Measurements from ENCODE around the gene ARHGEF7.

The ARHGEF7 gene

DNA sequence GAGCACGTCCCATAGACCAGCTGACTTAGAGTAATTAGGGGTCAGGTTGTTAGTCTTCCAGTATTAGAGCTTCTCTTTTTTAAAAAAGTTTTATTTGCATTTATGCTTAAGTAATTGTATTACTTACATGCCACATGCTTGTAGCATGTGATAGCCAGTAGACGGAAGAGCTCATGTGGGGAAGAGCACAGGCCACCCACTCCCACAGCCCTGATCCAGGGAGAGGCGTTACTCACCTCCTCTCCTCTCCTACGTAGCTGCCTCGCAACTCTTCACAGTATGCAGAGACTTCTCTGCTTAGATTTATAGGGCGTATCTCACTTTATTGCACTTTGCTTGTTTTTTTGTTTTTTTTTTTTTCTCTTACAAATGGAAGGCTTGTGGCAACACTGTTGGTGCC, 110.1 kb downstream of the ARHGEF7 start:
- DNase-seq (ENCODE audit: low read depth, low spot score): no peak

DNA sequence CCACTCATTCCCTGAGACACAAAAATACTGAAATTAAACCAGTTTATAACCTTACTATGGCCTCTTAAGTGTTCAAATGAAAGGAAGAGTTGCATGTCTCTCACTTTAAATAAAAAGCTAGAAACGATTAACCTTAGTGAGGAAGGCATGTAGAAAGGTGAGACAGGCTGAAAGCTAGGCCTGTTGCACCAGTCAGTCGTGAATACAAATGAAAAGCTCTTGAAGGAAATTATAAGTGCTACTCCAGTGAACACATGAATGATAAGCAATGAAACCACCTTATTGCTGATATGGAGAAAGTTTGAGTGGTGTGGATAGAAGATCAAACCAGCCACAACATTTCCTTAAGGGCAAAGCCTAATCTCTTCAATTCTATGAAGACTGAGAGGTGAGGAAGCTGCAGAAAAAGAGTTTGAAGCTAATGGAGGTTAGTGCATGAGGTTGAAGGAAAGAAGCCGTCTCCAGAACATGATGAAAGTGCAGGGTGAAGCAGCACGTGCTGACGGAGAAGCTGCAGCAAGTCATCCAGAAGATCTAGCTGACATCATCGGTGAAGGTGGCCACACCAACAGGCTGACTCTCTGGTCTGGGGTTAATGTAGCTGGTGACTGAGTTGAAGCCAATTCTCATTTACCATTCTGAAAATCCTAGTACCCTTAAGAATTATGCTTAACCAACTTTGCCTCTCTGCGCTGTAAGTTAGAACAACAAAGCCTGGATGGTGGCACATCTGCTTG, 110.9 kb downstream of the ARHGEF7 start:
- no peak for DNase-seq (ENCODE audit: low read depth, low spot score)

DNA sequence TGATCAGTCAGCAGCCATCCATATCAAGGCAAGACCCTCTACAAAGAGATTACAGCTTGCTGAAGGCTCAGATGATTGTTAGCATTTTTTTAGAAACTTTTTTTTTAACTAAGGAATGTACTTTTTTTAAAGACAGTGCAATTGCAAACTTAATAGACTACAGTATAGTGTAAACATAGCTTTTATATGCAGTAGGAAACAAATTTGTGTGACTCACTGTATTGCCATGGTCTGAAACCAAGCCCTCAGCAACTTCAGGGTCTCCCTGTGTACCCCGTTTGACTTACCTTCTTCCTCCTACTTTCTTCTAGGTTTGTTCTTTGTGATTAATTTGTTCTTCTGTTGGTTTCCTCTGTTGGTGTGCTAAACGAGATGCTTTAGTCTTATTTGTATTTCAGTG, 112.3 kb downstream of the ARHGEF7 start:
- no peak for DNase-seq (ENCODE audit: low read depth, low spot score)

DNA sequence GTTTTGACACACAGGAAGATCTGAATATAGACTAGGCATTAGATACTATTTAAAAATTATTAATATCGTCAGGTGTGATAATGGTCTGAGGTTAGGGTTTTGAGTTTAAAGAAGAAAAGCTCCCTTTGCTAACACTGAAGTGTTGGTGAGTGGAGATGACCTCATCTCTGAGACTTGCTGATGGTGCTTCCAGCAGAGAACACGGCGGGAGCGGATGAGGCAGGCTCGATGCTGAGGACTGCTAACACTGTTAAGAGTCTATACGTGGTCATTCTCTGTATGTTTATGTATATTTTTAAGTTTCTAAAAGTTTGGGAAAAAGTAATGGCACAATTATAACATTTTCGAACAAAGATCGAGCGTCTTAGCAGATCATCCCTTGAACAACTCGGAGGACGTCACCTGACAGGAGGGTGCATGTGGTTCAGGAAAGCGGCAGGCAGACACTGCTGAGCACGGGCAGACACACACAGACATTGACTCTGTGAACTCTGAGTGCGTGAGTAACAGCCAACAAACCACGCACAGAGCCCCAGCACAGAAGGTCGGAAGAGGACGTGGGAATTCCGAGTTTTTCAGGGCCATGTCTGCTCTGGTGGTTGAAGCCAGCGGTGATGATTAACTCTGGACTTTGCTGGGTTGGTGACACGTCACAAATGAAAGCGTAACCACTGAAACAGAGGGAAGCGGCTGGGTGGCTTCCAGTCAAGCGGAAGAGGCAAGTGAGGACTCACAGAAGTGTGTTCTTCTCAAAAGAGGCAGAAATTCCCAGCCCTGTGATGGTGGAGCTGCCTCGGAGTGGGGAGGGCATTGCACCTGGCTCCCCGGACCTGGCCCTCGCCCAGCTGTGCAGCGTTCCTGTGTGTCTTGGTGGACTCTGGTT, 113.4 kb downstream of the ARHGEF7 start:
- no peak for DNase-seq (ENCODE audit: low read depth, low spot score)

DNA sequence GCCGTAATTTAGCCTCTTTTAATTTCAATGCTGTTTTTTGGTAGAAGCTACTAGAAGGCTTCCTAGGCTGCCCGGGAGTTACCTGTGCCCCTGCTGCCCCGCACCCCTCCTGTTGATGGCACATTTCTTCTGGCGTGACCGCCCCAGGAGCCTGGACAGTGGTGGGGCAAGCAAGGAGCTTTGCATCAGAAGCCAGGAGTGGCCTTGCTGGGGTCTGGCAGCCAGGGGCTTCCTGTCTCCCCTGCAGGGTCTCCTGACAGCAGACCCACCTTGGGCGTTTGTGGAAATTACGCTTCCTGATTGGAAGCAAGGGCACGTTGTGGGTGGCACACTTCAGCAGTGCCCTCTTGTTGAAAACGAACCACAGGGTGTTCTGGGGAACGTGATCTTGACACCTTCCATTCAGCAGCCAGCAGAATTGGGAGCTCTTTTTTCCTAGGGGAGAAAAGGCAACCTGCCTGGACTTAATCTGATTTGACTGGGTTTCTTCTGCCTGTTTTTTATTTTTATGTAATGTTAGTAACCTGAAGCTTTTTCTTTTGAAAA, 115.3 kb downstream of the ARHGEF7 start:
- no peak for DNase-seq (ENCODE audit: low read depth, low spot score)

DNA sequence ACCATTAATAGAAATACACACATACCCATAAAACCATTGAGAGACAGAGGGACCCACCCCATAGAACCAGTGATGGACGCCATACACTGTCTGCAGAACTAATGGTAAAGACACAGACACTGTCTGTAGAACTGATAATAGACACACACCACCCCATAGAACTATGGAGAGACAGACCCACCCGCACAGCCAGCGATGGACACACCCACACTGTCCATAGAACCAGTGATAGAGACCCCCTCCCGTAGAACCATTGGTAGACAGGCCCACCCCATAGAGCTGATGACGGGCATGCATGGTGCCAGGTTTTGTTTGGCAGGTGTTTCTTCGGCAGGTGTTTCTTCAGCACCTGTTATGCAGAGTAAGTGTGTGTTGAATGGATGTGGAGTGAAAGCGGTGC, 117.1 kb downstream of the ARHGEF7 start:
- DNase-seq (ENCODE audit: low read depth, low spot score): no peak

DNA sequence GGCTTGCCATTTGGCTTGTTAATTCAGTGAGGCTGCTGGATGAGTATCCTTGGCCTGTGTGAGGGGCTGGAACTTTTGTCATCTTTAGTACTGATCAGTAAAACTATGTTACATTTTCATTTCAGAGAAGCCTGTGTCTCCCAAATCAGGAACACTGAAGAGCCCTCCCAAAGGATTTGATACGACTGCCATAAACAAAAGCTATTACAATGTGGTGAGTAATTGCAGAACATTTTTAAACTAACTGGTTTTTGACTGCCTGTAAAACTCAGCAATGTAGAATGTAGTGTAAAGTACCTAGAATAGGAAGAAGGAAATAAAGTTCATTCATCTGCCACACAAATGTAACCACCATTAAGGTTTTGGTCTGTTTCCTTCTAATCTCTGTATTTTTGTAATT, 118.0 kb downstream of the ARHGEF7 start:
- no peak for DNase-seq (ENCODE audit: low read depth, low spot score)

DNA sequence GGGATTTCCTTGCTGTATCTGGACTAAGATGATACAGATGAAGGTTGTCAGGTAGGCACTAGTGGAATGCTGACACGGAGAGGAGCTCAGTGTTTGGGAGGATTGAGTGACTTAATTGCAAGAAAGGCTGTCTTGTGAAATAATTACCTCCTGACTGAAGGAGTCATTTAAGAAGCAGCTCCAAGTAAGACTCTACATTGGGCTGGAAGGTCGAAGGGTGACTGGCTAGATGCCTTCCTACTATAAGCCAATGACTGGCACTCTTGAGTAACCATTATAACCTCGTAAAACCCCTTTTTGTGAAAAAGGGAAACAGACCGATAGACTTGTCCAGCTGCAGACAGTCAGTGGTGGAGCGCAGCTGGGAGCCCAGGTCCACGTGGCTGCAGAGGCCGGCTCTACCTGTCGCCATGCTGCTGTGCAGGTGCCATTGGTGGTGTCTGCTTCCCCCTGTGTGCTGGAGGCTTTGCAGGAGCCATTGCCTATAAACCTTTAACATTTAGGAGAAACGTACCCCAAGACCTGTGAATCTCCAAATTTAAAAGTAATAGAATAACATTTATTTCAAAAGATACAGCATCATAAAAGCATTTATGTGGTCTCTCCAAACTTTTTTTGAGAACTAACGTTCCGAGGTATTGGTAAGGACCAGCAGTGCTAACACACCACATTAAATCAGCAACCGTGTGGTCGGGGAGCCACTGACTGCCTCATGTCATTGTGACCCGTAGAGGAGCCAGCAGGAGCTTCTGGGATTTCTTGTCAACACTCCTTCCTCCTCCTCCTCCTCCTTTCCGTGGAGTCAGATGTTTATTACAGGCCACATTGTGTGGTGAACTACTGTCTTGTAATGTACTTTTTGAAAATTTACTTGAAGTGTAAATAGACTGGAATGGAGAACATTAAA, 124.9 kb downstream of the ARHGEF7 start:
- DNase-seq (ENCODE audit: low read depth, low spot score): no peak

DNA sequence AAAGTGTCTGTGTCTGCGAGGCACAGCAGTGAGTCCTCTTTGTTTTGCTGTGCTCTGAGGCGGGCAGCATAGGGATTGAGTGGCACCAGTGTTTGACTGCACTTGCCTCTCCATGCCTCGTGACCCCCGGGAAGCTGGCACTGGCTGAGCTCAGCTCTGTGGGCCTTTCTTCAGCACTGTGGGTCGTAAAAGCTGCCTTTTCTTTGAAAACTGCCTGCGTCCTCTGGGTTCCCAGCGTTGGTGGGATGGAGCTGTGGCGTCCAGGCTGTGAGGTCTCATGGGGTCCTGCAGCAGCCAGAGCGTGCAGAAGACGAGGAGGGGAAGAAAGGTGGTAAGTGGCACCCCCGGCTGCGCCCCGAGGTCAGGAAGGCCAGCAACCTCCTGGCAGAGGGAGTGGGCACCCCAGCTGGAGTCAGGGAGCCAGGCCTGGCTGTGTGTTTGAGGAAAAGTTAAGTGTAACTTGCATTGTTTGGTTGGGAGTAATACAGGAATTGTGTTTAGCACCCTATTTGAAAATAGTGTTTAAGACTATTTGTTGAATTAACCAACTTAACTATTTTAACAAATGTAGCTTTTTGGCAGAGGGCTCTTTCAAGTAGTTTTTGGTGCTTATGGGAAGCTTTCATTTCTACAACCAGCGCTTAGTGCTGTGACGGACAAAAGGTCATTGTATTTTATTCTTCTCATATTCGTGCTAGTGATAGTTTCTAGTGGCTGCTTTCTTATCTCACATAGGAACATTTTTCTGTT, 126.1 kb downstream of the ARHGEF7 start:
- DNase-seq (ENCODE audit: low read depth, low spot score): no peak

DNA sequence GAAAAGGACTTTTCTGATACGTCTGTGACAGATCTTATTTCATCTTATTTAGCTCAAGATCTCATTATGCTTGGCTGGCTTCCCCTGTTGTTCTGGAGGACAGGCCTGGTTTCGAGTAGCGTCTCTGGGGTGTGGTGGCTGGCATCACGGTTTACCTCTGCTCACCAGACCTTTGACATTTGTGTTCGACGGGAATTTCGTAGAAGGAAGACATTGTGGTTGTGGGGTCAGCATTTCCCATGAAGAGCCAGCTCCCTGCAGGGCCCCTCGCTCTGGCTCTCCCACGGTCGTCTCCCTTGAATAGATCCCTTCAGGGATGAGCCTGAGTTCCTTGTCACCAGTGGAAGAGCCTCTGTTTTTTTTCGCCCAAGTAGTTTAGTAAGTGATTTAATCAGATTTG, 126.8 kb downstream of the ARHGEF7 start:
- DNase-seq (ENCODE audit: low read depth, low spot score): no peak

DNA sequence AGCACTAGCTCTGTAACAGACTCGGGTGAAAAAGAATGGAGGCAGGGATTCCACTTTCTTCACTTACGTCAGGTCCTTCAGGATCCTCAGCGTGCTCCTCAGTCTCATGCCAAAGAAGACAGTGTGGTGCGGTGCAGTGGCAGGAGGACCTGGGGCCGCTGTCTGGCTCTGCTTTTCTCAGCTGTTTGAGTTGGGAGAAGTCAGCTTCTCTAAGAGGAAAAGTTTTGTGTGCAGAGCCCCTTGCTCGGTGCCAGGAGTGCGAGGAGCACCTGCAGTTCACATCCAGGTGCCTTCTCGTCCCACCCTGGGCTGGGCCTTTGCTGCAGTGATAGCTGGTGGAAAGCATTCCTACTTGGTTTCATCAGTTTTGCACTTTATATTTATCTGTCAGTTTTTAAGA, 127.5 kb downstream of the ARHGEF7 start:
- DNase-seq (ENCODE audit: low read depth, low spot score): no peak

DNA sequence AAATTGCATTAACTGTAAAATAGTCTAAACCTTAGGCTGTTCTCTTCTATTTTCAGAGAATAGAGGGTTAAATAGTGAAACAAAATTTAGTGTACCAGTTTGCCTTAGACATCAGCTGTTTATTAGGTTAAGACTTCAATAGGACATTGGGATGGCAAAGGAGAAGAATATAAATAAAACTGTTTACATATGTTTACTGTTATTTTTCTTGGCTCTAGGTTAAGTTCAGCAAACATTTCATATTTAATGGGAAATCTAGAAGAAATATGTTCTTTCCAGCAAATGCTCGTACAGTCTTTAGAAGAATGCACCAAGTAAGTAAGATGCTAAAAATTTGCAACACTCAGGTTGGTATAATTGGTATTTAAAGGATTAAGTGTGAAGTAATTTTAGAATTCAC, 128.9 kb downstream of the ARHGEF7 start:
- no peak for DNase-seq (ENCODE audit: low read depth, low spot score)

DNA sequence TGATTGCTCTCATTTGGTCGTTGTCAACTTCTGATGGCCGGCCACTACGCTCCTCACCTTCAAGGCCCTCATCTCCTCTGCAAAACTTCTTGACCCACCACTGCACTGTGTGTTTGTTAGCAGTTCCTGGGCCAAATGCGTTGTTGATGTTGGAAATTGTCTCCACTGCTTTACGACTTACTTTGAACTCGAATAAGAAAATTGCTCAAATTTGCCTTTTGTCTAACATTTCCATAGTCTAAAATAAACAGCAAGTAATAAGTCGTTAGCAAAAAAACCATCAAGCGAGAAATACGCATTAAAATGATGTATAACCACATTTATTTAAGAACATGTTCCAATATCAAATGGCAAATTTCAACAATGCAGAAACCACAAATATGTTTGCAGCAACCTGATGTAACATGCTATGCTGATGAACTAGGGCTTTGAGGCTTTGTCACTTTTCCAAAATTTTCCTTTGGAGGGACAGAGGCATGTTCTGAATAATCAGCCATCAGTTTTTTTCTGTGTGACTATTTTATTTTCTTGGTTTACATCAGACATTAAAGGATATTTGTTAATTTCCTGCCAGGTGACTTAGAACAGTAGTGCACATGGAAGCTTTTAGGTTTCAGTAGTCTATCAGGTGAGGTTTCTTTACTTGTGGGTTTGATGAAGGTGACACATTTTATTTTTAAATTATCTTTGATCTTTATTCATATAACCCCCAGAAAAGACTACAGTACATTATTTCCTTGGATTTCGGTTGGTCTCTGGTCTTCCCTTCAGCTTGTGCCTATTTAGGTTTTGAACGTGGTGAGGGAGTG, 130.7 kb downstream of the ARHGEF7 start:
- DNase-seq (ENCODE audit: low read depth, low spot score): no peak

DNA sequence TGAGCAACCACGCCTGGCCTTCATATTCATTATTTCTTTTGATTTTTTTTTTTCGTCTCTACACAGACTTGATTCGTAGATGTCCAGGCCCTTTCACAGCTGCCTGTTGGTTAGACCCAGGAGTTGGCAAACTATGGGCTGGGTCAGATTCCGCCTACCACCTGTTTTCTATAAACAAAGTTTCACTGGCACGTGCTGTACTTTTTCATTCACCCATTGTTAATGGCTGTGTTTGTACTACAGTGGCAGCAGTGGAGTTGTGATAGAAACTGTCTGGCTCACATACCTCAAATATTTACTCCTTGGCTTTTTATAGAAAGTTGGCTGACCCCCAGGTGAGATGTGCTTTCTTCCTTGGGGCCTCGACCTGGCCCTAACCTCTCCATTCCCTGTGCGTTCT, 132.4 kb downstream of the ARHGEF7 start:
- no peak for DNase-seq (ENCODE audit: low read depth, low spot score)

DNA sequence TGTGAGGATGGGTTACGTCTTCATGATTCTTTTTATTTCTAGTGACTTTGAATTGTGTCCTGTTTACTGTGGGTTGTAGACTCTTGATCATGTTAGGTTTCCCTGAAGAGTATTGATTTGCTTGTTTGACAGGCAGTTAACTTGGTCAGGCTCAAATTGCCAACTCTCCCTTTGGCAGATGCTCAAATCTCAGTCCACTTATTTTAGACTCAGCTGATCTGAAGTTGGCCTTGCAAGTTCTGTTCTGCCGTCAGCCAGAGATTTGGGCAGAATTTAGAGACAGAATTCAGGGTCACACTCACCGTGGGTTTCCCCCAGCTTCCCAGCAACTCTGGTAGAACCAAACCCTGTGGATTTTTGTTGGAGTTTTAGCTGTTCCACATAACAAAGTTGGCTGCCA, 133.7 kb downstream of the ARHGEF7 start:
- no peak for DNase-seq (ENCODE audit: low read depth, low spot score)

DNA sequence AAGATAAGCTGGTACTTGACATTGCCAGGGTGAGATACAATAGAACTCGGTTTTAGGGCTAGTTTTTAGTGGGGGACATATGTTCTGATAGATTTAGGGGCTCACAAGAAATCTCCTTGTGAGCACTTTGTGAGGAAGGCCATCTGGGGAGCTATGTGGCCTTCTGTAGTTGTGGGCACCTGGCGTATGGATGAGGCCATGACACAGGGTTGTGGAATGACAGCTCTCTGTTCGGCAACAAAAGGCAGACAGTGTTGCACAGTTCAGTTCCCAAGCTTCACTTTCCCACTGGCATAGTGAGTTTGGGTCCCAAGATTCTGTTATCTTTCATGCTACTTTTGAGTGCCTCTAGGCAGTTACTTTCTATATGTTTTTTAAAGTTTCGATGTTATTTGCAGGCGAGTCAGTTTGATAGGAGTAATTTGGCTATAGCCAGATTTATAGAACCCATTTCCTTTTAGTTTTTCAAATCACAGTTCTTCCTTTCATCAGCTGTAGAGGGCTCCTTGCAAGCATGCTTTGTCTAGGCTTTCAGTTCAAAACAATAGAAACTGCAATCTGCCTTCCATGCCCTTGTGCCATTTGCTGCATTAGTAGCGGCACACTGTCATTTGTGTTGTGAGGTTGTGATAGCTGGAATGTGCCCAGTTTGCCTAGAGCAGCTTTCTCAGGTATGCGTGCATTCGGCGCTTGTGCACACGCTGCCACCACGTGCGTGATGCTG, 134.7 kb downstream of the ARHGEF7 start:
- DNase-seq (ENCODE audit: low read depth, low spot score): no peak

DNA sequence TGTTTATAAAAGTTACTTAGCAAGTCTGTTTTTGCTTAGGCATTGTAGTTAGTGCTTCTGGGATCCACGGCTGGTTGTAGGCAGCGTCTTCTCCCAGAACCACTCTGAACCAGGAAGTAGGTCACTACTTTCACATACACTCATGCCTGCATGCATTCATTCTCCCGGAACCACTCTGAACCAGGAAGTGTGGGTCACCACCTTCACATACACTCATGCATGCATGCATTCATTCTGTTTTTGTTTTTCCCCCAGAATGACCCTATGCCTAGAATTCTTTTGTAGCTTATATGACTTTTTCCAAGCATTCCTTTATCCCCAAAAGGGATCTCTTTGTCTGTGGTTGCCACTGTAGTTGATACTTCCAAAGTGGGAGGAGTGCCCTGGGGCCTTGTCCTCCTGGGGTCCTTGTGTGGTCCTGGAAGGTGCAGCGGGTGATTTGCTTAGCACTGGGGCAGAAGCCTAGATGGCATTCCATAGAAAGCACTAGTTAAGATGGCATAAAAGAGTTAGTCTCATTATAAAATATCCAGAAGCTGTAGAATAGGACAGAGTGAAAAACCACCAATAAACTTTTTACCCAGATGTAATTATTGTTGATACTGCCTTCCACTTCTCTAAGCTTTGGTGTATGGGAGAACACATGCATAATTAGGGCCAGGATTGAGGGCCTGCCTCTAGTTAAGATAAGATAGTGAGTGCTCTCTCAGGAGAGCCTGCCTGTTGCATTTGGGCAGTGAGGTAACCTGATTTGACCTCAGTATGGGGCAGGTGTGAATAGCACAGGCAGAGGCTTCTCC, 136.7 kb downstream of the ARHGEF7 start:
- DNase-seq (ENCODE audit: low read depth, low spot score): no peak

DNA sequence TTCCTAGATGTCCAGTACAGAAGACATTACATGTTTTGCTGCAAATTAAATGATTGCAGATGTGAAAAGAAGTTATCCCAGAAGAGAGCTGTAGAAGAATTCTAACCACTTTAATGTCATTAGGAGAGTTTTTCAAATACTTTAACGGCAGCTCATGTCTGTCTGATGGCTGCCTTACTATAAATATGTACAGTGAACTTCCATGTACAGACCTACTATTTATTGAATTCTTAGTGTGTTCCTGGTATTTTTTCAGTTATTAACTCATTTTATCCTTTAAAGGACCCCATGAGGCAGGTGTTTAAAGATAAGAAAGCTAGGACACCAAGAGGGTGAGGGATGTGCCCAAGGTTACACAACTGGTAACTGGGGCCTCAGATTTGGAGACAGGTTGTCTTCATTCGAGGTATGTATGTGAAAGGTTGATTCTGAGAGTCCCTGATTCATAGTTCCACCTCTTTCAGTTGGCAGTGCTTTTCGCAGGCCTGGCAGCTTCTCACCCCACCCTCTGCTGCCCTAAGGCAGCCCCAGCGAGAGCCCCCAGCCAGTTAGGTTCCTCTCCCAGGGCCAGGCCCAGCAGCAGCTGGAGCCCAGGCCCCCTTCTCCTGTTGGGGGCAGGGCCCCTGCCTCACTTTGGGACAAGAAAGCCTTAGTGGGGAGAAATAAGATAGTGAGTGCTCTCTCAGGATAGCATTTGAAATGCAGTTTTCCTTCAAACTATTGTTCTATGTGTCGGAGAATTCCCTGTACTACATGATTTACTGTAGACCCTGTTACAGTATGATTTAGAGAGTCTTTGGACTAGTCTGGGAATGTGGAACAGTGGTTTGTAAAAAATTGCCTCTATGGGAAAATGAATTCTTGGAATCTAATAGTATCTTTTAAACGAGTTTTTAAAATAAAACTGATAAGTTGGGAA, 137.6 kb downstream of the ARHGEF7 start:
- DNase-seq (ENCODE audit: low read depth, low spot score): no peak

Measured in activated CD4-positive, CD25-positive, alpha-beta regulatory T cell treated with anti-CD3 and anti-CD28 coated beads, Interleukin-2, amount 50 U/mL, for 16 hours (primary cell).